ENCODE measurements around the gene SLC46A2.

The SLC46A2 gene

GRCh38 chr9:112885324-112885723, 5.4 kb downstream of the SLC46A2 start:
- DNase-seq (ENCODE audit: low spot score) = no peak

- no peak for DNase-seq (ENCODE audit: low spot score)
Observed at GRCh38 chr9:112884721-112885120, 6.0 kb downstream of the SLC46A2 start.

GRCh38 chr9:112884101-112884500, 6.6 kb downstream of the SLC46A2 start:
- DNase-seq (ENCODE audit: low spot score) = no peak

GRCh38 chr9:112881331-112881730, 9.3 kb downstream of the SLC46A2 start:
- DNase-seq (ENCODE audit: low spot score) = no peak

GRCh38 chr9:112880650-112881049, 10.0 kb downstream of the SLC46A2 start:
- DNase-seq (ENCODE audit: low spot score) = no peak

- no peak for DNase-seq (ENCODE audit: low spot score)
Observed at GRCh38 chr9:112878752-112879151, 11.9 kb downstream of the SLC46A2 start.

- DNase-seq (ENCODE audit: low spot score) = no peak
Observed at GRCh38 chr9:112873773-112874405, 16.8 kb downstream of the SLC46A2 start.

- no peak for DNase-seq (ENCODE audit: low spot score)
Observed at GRCh38 chr9:112872019-112872418, 18.7 kb downstream of the SLC46A2 start.

GRCh38 chr9:112870556-112870955, 20.1 kb downstream of the SLC46A2 start:
- no peak for DNase-seq (ENCODE audit: low spot score)

GRCh38 chr9:112869917-112870316, 20.8 kb downstream of the SLC46A2 start:
- DNase-seq (ENCODE audit: low spot score) = no peak

GRCh38 chr9:112869041-112869529, 21.6 kb downstream of the SLC46A2 start:
- no peak for DNase-seq (ENCODE audit: low spot score)

GRCh38 chr9:112868461-112868860, 22.2 kb downstream of the SLC46A2 start:
- DNase-seq (ENCODE audit: low spot score) = no peak

- DNase-seq (ENCODE audit: low spot score) = no peak
Observed at GRCh38 chr9:112867275-112867991, 23.2 kb downstream of the SLC46A2 start.

- no peak for DNase-seq (ENCODE audit: low spot score)
Observed at GRCh38 chr9:112866662-112867274, 23.9 kb downstream of the SLC46A2 start.

- DNase-seq (ENCODE audit: low spot score) = no peak
Observed at GRCh38 chr9:112864982-112865381, 25.7 kb downstream of the SLC46A2 start.

GRCh38 chr9:112864403-112864802, 26.3 kb downstream of the SLC46A2 start:
- no peak for DNase-seq (ENCODE audit: low spot score)

- no peak for DNase-seq (ENCODE audit: low spot score)
Observed at GRCh38 chr9:112863746-112864145, 26.9 kb downstream of the SLC46A2 start.

GRCh38 chr9:112863214-112863613, 27.5 kb downstream of the SLC46A2 start:
- no peak for DNase-seq (ENCODE audit: low spot score)

GRCh38 chr9:112861638-112862555, 28.8 kb downstream of the SLC46A2 start:
- no peak for DNase-seq (ENCODE audit: low spot score)

- no peak for DNase-seq (ENCODE audit: low spot score)
Observed at GRCh38 chr9:112861155-112861554, 29.5 kb downstream of the SLC46A2 start.

- DNase-seq (ENCODE audit: low spot score) = no peak
Observed at GRCh38 chr9:112860451-112860850, 30.2 kb downstream of the SLC46A2 start.

- DNase-seq (ENCODE audit: low spot score) = no peak
Observed at GRCh38 chr9:112858625-112859147, 32.0 kb downstream of the SLC46A2 start.
